Measurements from ENCODE around the gene TIMP2. TPM values are rescaled to one million over a fixed set of nuclear protein-coding genes. Genes with fewer than 3 reads are reported as not detected.
A peak's percentile ranks its signal among the peaks of the same experiment; 100 is the strongest.

The TIMP2 gene
- total and polyA plus RNA-seq, 2 of the 4 experiments (the other 2 are of a cell fraction): 43.9 to 416 TPM

- Histone ChIP-seq H3K9me1 (ENCODE audit: insufficient read depth, low read length) (no peaks in the 10 kb centered on the region), H4K20me1 (ENCODE audit: insufficient read depth, low read length) (no peaks in the 10 kb centered on the region), H3K4me1 (ENCODE audit: control insufficient read depth, insufficient read depth, low read length) (peaks cover 7% of the 10 kb centered on the region), H3K27me3 (ENCODE audit: control insufficient read depth, insufficient read depth, low read length) (no peaks in the 10 kb centered on the region), H2BK120ac (ENCODE audit: low read depth, low read length) (no peak overlapping the region), H3K36me3 (ENCODE audit: control insufficient read depth, insufficient read depth, low read length) (no peaks in the 10 kb centered on the region), H2BK15ac (ENCODE audit: low read depth, low read length) (no peak overlapping the region), H2AK5ac (ENCODE audit: low read depth, low read length) (0 out of 2 replicates have a peak overlapping the region, but pooled peaks have one; percentile 4), H3K4me2 (ENCODE audit: low read depth, low read length) (no peak overlapping the region), H3K27ac (ENCODE audit: insufficient read depth, low read length) (no peak overlapping the region), H4K5ac (ENCODE audit: low read depth, low read length) (no peak overlapping the region), H3K14ac (replicated peaks; ENCODE audit: low read depth, low read length) (no peak overlapping the region), H4K8ac (ENCODE audit: low read depth in 2 of 2, low read length in 2 of 2) (no peak overlapping the region), H3K9me3 (ENCODE audit: control insufficient read depth, insufficient read depth, low read length) (no peaks in the 10 kb centered on the region), H3K79me1 (ENCODE audit: low read depth in 1 of 2, low read length in 2 of 2) (no peaks in the 10 kb centered on the region), H2AK9ac (replicated peaks; ENCODE audit: low read depth, low read length, poor library complexity) (peak overlapping the region; percentile 44), H3K9ac (ENCODE audit: low read depth, low read length) (no peak overlapping the region), H3K4ac (ENCODE audit: low read depth, low read length) (no peak overlapping the region), H3K18ac (ENCODE audit: low read depth, low read length) (no peak overlapping the region), H2AFZ (replicated peaks; ENCODE audit: low read length, poor library complexity) (peak overlapping the region; percentile 64), H3K23ac (ENCODE audit: low read depth, low read length) (no peak overlapping the region), H4K91ac (ENCODE audit: insufficient read depth, low read depth, low read length) (no peak overlapping the region), H2BK20ac (ENCODE audit: low read depth, low read length) (no peak overlapping the region), H2BK5ac (ENCODE audit: low read depth, low read length, poor library complexity, severe bottlenecking) (no peak overlapping the region), H3K56ac (ENCODE audit: extremely low read depth, insufficient read depth, low read length) (no peak overlapping the region), H3K4me3 (ENCODE audit: insufficient read depth, low read depth, low read length) (no peak overlapping the region)
- no peak for DNase-seq
- in situ Hi-C loops (cut with MboI; ENCODE audit: low sequenced_read_pairs) (loop anchor here (25.0 kb wide), 1 partner anchor 474 kb away; no protein-coding TSS in a partner anchor), dilution Hi-C loops (cut with HindIII; ENCODE audit: low sequenced_read_pairs, unreplicated experiment) (no loop called here), intact Hi-C loops (cut with micrococcal nuclease) (no loop called here)
- peak; percentile 30; the same call in 1 of the 2 replicates for ATAC-seq (ENCODE audit: low read depth)
- POLR2A ChIA-PET (ENCODE audit: unreplicated experiment): no interaction called here
- BruUV-seq (replicated peaks): no TSS peak
- CTCF ChIA-PET: no interaction called here
- WGBS, 2 experiments (ENCODE audit: extremely low coverage in 2 of 2, insufficient read length in 1 of 2): 40% methylated on average over 1 of the region's 5 CpGs; no CpG with 5 or more reads in 1 of the 2 experiments
- TF ChIP-seq SMC3 (IDR thresholded peaks at IDR 0.05; ENCODE audit: low read depth, low read length) (no peak), BHLHE40 (IDR thresholded peaks at IDR 0.05; ENCODE audit: low read depth, low read length) (no peak), MAZ (IDR thresholded peaks at IDR 0.05; ENCODE audit: borderline replicate concordance, low read depth, low read length) (no peak)
Measured at GRCh38 chr17:78960928-78961327, 35.7 kb upstream of the TIMP2 start.
